GM12878 (cell line): ENCODE data around the gene BACE2. TPM values are rescaled to one million over a fixed set of nuclear protein-coding genes. Genes with fewer than 3 reads are reported as not detected.

Experiments
- ASH2L ChIP-seq: fragments of 300-600, 200-600 bp; sonication (generic); IDR thresholded peaks from 2 replicates; pipeline ENCODE4 v1.6.1; 2017; ENCODE audit warnings: low read depth, mild to moderate bottlenecking, borderline replicate concordance
- CHD2 ChIP-seq: IDR thresholded peaks from 2 replicates; pipeline ENCODE4 v1.6.1; 2011; ENCODE audit warnings: low read depth, low read length, improper control_type of control experiment, borderline replicate concordance
- E2F4 ChIP-seq: IDR thresholded peaks from 2 replicates; pipeline ENCODE4 v1.6.1; 2012; ENCODE audit warnings: low read depth, low read length, improper control_type of control experiment
- NFYB ChIP-seq: IDR thresholded peaks from 2 replicates; pipeline ENCODE4 v1.6.1; 2011; ENCODE audit warnings: low read depth, mild to moderate bottlenecking, low read length, improper control_type of control experiment, moderate library complexity; ENCODE audit not compliant: insufficient read depth
- PBX3 ChIP-seq: IDR thresholded peaks from 2 replicates; pipeline ENCODE4 v1.6.1; 2011; ENCODE audit warnings: mild to moderate bottlenecking, low read depth, low read length, moderate library complexity; ENCODE audit not compliant: insufficient replicate concordance
- POU2F2 ChIP-seq: IDR thresholded peaks from 3 replicates; pipeline ENCODE4 v1.6.1; 2011; ENCODE audit warnings: low read depth, mild to moderate bottlenecking, low read length, borderline replicate concordance
- polyA plus RNA-seq, 11 experiments: library from polyadenylated mRNA; depleted of rRNA in 4 of 11; unstranded in 6 of 11; stranded (reverse) in 5 of 11; fragments of >200 nt; fragmentation: Nextera tagmentation in 4 of 11; fragmentation: Illumina TruSeq in 1 of 11; extraction: Ambion mirVana in 4 of 11; extraction: Trizol in 1 of 11; gene quantifications; 1 replicate in 1 of 11; 2 replicates in 10 of 11; pipeline versions ENCODE4 v1.2.1 to v1.2.3, GENCODE V29; 2011 to 2016; ENCODE audit warnings: inconsistent platforms in 2 of 11, missing spikeins in 2 of 11, low read depth in 1 of 11
- total RNA-seq, 4 experiments: library from RNA; depleted of rRNA in 3 of 4; stranded (reverse); fragments of >200 nt in 3 of 4; fragmentation: Illumina TruSeq in 1 of 4; extraction: Trizol in 1 of 4; gene quantifications; 2 replicates each; pipeline versions ENCODE4 v1.2.1 to v1.2.3, GENCODE V29; 2013 to 2021
- TF ChIP-seq, protein P1 (sequence below): fragments of 450-650 bp; IDR thresholded peaks from 2 replicates; pipeline ENCODE4 v1.6.1; 2016; ENCODE audit warnings: mild to moderate bottlenecking

Gene BACE2
- total and polyA plus RNA-seq, 10 of the 15 experiments (the other 5 are each of a cell fraction or from before 2014, with no cell fraction given), result 0.04 to 0.69 (median 0.18) TPM; not detected in 5

DNA sequence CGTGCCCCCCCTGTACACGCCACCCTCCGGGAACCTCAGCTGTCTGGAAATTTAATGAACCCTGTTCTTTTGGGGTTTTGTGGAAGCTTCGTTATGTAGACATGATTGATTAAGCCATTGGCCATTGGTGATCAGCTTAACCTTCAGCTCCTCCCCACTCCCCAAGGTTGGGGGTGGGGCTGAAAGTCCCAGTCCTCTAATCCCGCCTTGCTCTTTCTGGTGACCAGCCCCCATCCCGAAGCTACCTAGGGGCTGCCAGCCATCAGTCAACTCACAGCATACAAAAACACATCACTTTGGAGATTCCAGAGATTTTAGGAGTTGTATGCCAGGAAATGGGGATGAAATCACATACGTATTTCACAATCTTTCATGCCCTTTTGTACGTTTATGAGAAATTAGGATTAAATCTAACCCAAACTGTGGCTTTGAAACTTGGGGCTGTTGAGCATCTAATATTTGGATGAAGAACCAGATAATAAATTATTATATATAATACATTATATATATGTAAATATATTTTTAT lies 52.3 kb downstream of the BACE2 start (continued):
- TF ChIP-seq E2F4 (no peak), ASH2L (no peak), POU2F2 (no peak), CHD2 (no peak), NFYB (no peak), PBX3 (no peak)
- TF ChIP-seq, protein P1, sequence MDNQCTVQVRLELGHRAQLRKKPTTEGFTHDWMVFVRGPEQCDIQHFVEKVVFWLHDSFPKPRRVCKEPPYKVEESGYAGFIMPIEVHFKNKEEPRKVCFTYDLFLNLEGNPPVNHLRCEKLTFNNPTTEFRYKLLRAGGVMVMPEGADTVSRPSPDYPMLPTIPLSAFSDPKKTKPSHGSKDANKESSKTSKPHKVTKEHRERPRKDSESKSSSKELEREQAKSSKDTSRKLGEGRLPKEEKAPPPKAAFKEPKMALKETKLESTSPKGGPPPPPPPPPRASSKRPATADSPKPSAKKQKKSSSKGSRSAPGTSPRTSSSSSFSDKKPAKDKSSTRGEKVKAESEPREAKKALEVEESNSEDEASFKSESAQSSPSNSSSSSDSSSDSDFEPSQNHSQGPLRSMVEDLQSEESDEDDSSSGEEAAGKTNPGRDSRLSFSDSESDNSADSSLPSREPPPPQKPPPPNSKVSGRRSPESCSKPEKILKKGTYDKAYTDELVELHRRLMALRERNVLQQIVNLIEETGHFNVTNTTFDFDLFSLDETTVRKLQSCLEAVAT, result no peak
